HG02970 (cell line): ENCODE data around the gene FAM114A1.

Experiments used
- ATAC-seq: cut with Tn5 transposase; IDR thresholded peaks from one replicate; pipeline ENCODE4 v1.9.1; 2021; ENCODE audit warnings: mild to moderate bottlenecking, moderate library complexity, moderate number of reproducible peaks; ENCODE audit not compliant: unreplicated experiment, low FRiP score

FAM114A1 gene

DNA sequence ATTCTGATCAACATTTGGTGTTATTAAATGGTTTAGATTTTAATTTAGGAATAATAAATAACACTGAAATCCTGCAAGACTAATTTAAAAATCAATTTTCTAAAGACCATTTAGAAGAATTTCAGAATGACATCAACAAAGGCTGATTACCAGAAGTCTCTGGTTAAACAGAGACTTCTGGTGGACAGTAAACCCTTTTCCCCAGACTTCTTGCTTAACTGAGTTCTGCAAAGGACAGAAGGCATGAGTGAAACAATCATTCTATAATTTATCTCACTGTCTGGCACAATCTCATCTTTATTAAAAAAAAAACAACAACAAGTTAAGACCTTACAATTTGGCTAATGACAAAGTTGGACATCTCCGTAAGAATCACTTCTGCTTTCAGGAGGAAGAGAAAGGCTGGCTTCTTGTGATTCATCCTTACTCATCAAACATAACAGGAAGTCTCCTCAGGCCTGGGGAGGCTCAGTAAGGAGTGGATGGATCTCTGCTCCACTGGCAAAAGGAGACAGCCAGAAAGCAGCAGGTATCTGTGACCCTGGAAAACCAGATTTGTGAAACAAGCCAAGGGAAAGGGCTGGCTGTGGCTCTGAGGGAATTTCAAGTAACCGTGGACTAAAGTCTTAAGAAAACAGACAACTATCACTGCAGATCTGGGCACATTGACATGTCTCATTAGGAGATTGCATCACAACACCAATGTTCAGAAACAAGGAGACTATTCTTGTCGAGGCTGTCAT is 10.1 kb upstream of the FAM114A1 start:
- peak; percentile 44 for ATAC-seq

DNA sequence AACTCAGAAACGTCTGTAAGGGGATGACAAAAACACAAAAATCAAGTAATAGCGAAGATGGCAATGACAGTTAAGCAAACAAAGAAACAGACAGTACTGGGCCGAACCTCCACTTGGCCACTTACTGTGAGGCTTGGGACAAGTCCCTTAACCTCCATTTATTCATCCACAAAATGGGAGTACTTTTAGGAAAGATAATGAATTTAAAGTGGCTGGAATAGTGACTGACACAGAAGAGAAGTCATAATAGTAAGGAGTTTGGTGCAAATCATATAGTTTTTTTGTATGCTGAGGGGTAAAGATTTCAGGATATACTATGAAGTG is 9.5 kb upstream of the FAM114A1 start:
- ATAC-seq = no peak

GRCh38 chr4:38859501-38859900 is 8.1 kb upstream of the FAM114A1 start:
- no peak for ATAC-seq

DNA sequence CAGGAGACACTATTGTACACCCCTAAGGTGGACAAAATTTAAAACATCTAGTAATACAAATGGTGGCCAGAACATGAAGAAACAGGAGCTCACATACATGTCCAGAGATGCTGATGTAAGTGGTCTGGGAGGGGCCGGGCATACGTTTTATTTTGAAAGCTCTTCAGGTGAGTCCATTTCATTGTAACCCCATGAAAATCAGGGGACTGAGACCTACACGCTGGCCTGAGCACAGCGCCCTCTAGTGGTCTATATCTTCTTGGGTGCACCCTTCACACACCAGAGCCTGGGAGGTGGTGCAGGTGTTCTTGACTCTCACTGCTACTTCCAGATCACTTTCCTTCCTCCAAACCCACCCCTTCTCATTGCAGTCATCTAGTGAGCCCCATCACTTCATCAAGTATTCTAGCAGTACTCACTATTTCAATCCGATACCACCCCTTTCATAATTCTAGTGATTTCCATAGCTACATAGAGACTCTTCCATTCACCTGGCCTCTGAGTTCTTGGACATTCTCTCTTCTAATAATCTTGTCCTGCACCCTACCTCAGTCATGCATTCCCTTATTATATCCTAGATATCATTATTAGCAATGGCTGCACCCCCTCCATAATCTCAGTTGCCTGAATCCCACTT is 6.7 kb upstream of the FAM114A1 start:
- no peak for ATAC-seq

DNA sequence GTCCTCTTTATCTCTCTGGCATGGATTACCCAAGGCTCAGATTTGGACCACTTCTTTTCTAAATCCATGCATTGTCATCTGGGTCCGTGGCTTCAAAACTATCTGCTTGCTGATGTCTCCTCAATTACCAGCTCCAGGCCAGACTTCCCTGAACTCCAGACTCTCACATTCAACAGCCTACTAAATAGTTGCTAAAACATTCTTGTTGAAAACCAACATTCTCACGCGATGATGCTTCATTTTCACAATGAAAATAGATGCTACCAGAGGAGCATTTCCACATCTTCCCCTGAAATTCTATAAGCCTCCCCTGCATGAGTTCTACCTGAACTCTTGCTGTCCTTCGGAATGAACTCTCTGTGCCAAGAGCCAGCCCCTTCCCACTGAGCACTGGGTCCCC is 5.8 kb upstream of the FAM114A1 start:
- ATAC-seq = no peak

- ATAC-seq = no peak
Observed at GRCh38 chr4:38865445-38865844, 2.2 kb upstream of the FAM114A1 start.

DNA sequence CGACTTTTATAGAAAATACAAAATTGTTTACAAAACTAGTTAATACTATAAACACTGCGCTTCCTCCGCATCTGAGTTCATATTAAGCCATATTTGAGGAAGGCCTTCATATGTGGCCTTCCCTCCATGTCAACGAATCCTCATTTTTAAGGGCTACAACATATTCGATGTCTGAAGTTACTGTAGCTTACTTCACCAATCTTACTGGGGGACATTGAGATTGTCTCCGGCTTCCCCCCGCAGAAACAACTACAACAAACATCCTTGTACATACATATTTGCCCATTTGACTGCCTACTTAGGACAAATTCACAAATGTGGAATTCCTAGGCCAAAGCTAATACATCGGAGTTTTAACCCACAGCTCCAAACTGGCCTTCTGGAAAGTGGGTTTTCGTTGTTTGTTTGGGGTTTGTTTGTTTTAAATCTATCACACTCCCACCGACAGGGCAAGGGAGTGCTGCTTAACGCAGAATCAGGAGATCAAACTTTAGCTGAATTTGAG is 581 bp upstream of the FAM114A1 start:
- ATAC-seq = no peak

GRCh38 chr4:38868059-38868960 is 704 bp downstream of the FAM114A1 start:
- ATAC-seq = no peak

- no peak for ATAC-seq
Observed at GRCh38 chr4:38869511-38869910, 1.9 kb downstream of the FAM114A1 start.

GRCh38 chr4:38870098-38870808 is 2.6 kb downstream of the FAM114A1 start:
- ATAC-seq = no peak

- no peak for ATAC-seq
Observed at GRCh38 chr4:38871593-38871992, 4.0 kb downstream of the FAM114A1 start.

GRCh38 chr4:38872620-38873019 is 5.0 kb downstream of the FAM114A1 start:
- no peak for ATAC-seq

GRCh38 chr4:38873290-38873944 is 5.8 kb downstream of the FAM114A1 start:
- ATAC-seq = no peak

DNA sequence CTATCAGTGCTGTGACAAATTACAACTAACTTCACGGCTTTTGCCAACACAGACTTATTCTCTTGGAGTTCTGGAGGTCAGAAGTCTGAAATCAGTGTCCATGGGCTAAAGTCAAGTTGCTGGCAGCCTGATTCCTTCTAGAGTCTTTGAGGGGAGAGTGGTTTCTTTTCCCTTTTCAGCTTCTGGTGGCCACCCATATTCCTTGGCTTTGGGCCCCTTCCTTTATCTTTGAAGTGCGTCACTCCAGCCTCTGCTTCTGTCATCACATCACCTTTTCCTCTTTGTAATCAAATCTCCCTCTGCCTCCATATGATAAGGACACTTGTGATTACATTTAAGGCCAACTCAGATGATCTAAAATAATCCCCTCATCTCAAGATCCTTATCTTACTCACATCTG is 9.0 kb downstream of the FAM114A1 start:
- ATAC-seq = no peak

DNA sequence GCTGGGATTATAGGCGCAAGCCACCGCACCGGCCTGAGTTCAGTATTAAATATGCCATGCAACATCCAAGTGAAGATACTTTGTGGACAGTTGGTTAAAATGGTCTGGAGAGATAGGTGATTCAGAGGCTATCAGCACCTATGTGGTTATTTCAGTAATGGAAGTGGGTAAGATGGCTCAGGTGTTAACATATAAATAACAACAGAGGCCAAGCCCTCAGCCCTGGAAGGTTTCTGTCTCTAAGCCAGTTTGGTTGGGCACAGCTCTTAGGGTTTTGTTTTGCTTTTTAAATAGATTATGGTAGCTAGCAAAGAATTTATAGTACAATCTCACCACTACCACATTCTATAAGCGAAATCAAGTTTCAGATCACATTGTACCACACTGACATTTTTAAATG is 16.6 kb downstream of the FAM114A1 start:
- no peak for ATAC-seq

GRCh38 chr4:38889143-38889542 is 21.5 kb downstream of the FAM114A1 start:
- ATAC-seq = no peak

GRCh38 chr4:38891051-38891983 is 23.7 kb downstream of the FAM114A1 start:
- no peak for ATAC-seq

GRCh38 chr4:38894322-38894982 is 26.8 kb downstream of the FAM114A1 start:
- no peak for ATAC-seq
